Measurements from ENCODE around the gene STAT1.

Gene STAT1

DNA sequence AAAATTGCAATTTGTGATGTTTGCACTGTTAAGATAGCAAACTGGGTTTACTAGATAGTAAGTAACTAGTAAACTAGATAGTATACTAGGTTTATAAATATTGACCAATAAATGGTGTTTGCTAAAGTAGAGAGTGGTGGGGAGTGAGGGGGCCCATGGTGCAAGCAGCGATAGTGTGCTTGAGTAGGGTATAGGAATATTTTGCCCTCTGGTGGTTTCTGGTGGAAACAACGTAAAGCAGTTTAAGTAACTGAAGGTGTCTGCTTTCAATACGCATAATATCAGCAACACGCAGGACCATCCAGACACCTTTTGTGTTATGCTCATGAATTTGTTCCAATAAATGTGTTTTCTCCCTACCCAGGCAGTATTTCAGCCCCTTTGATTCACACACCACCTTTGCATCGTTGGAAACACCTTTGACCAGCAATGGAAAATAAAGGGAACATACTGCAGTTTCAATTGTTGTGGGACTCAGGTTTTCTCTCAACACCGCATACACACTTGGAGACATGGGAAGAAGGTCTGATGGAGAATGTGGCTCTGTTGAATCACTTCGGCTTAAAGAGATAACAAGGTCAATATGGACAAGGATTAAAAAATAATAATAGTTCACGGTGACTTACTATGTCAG is 16.7 kb upstream of the STAT1 start:
- peak; percentile 90 for ATAC-seq
- no peak for TF ChIP-seq TCF4 (CRISPR knock-in tag; IDR thresholded peaks at IDR 0.05; ENCODE audit: borderline replicate concordance)
- TF ChIP-seq BACH2 (CRISPR knock-in tag; IDR thresholded peaks at IDR 0.05; ENCODE audit: borderline replicate concordance), result no peak
- no peak for TF ChIP-seq ZNF8 (CRISPR knock-in tag; IDR thresholded peaks at IDR 0.05)
- TF ChIP-seq, protein P1, sequence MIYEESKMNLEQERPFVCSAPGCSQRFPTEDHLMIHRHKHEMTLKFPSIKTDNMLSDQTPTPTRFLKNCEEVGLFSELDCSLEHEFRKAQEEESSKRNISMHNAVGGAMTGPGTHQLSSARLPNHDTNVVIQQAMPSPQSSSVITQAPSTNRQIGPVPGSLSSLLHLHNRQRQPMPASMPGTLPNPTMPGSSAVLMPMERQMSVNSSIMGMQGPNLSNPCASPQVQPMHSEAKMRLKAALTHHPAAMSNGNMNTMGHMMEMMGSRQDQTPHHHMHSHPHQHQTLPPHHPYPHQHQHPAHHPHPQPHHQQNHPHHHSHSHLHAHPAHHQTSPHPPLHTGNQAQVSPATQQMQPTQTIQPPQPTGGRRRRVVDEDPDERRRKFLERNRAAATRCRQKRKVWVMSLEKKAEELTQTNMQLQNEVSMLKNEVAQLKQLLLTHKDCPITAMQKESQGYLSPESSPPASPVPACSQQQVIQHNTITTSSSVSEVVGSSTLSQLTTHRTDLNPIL (CRISPR knock-in tag; IDR thresholded peaks at IDR 0.05; ENCODE audit: low read depth), result no peak
- TF ChIP-seq GLIS3 (CRISPR knock-in tag; IDR thresholded peaks at IDR 0.05), result no peak
- TF ChIP-seq RARB (CRISPR knock-in tag; IDR thresholded peaks at IDR 0.05), result no peak
- TF ChIP-seq SNAI2 (CRISPR knock-in tag; IDR thresholded peaks at IDR 0.05), result no peak
- no peak for TF ChIP-seq ZNF565 (CRISPR knock-in tag; conservative IDR thresholded peaks at IDR 0.05; ENCODE audit: low read depth)
- no peak for TF ChIP-seq ZC3H10 (CRISPR knock-in tag; IDR thresholded peaks at IDR 0.05)
- no peak for TF ChIP-seq ZFP3 (CRISPR knock-in tag; IDR thresholded peaks at IDR 0.05)
- no peak for TF ChIP-seq ESRRG (CRISPR knock-in tag; IDR thresholded peaks at IDR 0.05)
- TF ChIP-seq POU6F1 (CRISPR knock-in tag; IDR thresholded peaks at IDR 0.05; ENCODE audit: borderline replicate concordance, low read depth), result no peak

DNA sequence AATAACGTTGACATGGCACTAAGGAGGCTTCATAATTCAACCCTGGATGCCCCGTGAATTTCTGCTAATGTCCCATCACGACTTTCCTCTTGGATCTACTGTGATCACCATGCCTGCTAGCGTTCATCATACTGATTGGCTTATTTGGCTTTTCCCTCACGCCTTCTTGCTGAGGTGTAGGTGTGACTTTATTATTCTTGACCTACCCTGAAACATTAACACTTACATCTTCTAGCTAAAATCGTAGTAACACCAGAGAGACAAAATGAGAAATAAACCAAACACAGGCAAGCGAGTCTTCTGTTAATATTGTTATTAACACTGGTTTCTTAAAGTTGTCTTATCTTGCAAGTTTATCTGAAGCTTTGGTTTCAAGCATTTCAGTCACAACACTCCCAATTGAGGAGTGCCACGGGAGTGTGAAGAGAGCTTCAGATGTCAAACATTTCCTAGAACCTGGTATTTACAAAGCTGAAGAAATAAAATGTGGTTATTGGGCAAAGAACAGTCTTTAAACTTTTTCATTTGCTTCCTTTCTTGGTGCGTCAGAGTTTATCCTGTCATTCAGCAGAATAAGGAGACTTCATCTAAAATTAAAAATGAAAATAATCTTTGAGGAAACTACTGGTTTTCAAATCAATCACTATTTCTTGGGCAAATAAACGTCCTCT is 15.4 kb upstream of the STAT1 start:
- TF ChIP-seq ZC3H10 (CRISPR knock-in tag; IDR thresholded peaks at IDR 0.05) (no peak), POU6F1 (CRISPR knock-in tag; IDR thresholded peaks at IDR 0.05; ENCODE audit: borderline replicate concordance, low read depth) (no peak)
- ATAC-seq, result no peak

DNA sequence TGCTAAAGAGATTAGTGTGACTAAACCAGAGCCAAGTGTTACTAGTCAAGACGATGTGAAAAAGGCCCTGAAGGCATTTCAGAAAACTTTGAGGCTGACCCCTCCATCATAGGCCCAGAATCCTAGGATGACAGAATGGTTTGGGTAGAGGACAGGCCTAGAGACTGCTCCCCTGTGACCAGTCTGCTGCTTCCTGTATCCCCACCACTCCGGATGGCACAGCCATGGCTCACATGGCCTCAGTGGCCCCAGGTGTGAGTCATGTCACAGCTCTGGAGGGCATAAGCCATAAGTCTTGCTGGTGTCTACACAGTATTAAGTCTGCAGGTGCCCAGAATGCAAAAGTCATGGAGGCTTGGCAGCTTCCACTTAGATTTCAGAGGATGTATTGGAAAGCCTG is 12.4 kb upstream of the STAT1 start:
- ATAC-seq, result no peak

GRCh38 chr2:191025135-191025534 is 11.2 kb upstream of the STAT1 start:
- no peak for ATAC-seq
- TF ChIP-seq PATZ1 (CRISPR knock-in tag; IDR thresholded peaks at IDR 0.05; ENCODE audit: borderline replicate concordance) (no peak), TCF4 (CRISPR knock-in tag; IDR thresholded peaks at IDR 0.05; ENCODE audit: borderline replicate concordance) (no peak), ZC3H10 (CRISPR knock-in tag; IDR thresholded peaks at IDR 0.05) (no peak), BACH2 (CRISPR knock-in tag; IDR thresholded peaks at IDR 0.05; ENCODE audit: borderline replicate concordance) (no peak), ZNF565 (CRISPR knock-in tag; conservative IDR thresholded peaks at IDR 0.05; ENCODE audit: low read depth) (no peak), ARNTL (CRISPR knock-in tag; IDR thresholded peaks at IDR 0.05; ENCODE audit: borderline replicate concordance, low read depth) (no peak), ISL1 (CRISPR knock-in tag; IDR thresholded peaks at IDR 0.05) (no peak), PPARA (CRISPR knock-in tag; IDR thresholded peaks at IDR 0.05; ENCODE audit: borderline replicate concordance) (no peak), GLIS3 (CRISPR knock-in tag; IDR thresholded peaks at IDR 0.05) (no peak), CSDC2 (CRISPR knock-in tag; IDR thresholded peaks at IDR 0.05) (no peak), POU6F1 (CRISPR knock-in tag; IDR thresholded peaks at IDR 0.05; ENCODE audit: borderline replicate concordance, low read depth) (no peak), ESRRG (CRISPR knock-in tag; IDR thresholded peaks at IDR 0.05) (no peak), SNAI2 (CRISPR knock-in tag; IDR thresholded peaks at IDR 0.05) (no peak), ZFP3 (CRISPR knock-in tag; IDR thresholded peaks at IDR 0.05) (no peak), ZFP30 (CRISPR knock-in tag; IDR thresholded peaks at IDR 0.05) (no peak)

More for the DNA sequence above, 12.4 kb upstream of the STAT1 start:
- TF ChIP-seq OSR1 (CRISPR knock-in tag; IDR thresholded peaks at IDR 0.05) (no peak), POU6F1 (CRISPR knock-in tag; IDR thresholded peaks at IDR 0.05; ENCODE audit: borderline replicate concordance, low read depth) (no peak), ZNF70 (CRISPR knock-in tag; IDR thresholded peaks at IDR 0.05) (no peak), PPARA (CRISPR knock-in tag; IDR thresholded peaks at IDR 0.05; ENCODE audit: borderline replicate concordance) (no peak), BACH2 (CRISPR knock-in tag; IDR thresholded peaks at IDR 0.05; ENCODE audit: borderline replicate concordance) (no peak)
- TF ChIP-seq, protein P2, sequence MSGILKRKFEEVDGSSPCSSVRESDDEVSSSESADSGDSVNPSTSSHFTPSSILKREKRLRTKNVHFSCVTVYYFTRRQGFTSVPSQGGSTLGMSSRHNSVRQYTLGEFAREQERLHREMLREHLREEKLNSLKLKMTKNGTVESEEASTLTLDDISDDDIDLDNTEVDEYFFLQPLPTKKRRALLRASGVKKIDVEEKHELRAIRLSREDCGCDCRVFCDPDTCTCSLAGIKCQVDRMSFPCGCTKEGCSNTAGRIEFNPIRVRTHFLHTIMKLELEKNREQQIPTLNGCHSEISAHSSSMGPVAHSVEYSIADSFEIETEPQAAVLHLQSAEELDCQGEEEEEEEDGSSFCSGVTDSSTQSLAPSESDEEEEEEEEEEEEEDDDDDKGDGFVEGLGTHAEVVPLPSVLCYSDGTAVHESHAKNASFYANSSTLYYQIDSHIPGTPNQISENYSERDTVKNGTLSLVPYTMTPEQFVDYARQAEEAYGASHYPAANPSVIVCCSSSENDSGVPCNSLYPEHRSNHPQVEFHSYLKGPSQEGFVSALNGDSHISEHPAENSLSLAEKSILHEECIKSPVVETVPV (CRISPR knock-in tag; IDR thresholded peaks at IDR 0.05), result no peak
